ENCODE measurements around the gene SMAGP.
"Not testable (repeated sequence)": the region's sequence is repeated elsewhere in the genome, so short reads cannot be mapped to it uniquely, and the experiment has no call there.

SMAGP gene, protein sequence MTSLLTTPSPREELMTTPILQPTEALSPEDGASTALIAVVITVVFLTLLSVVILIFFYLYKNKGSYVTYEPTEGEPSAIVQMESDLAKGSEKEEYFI

GRCh38 chr12:51270067-51270950 lies at the start of gene SMAGP:
Gene SMAGP, minus strand, starts transcription at chr12:51270415. Its CDS starts 1,137 bp downstream, at chr12:51269278.
- DNase-seq, result peak; percentile 20

DNA sequence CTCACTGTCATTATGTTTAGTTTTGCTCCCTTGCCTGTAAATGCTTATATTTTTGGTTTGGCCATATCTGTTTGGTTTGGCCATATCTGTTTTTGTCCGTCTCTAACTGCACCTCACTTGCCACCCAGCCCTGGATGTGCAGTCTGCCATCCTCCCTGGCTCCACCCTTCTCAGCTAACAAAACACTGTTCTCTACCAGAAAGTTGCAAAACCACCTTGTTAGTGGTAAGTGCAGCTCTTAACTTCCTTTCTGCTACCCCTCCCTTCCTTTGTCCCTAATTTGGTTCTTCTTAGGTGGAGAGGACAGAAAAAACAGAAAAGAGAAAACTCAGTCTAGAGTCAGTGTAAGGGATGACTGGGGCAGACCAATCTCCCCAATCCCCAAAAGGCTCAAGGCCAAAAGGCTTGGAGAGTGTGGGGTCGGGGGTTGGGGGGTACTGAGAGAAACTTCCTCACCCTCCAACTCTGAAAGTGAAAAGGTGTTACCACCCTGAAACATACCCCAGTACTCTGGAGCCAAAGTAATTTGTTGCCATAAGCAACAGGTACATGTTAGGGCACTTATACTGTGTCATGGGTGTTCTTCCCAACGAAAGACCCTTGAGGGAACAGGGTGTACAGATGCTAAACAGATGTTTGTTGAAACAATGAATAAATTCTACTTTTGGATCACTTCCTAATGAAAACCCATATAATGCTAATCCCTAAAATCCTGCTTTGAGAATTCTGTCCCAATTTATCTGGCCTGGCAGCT lies 48.8 kb upstream of the SMAGP start:
- DNase-seq, result no peak

GRCh38 chr12:51318057-51318806 lies 48.0 kb upstream of the SMAGP start:
- peak; percentile 41 for DNase-seq

- no peak for DNase-seq
Measured at GRCh38 chr12:51311389-51311788, 41.2 kb upstream of the SMAGP start.

DNA sequence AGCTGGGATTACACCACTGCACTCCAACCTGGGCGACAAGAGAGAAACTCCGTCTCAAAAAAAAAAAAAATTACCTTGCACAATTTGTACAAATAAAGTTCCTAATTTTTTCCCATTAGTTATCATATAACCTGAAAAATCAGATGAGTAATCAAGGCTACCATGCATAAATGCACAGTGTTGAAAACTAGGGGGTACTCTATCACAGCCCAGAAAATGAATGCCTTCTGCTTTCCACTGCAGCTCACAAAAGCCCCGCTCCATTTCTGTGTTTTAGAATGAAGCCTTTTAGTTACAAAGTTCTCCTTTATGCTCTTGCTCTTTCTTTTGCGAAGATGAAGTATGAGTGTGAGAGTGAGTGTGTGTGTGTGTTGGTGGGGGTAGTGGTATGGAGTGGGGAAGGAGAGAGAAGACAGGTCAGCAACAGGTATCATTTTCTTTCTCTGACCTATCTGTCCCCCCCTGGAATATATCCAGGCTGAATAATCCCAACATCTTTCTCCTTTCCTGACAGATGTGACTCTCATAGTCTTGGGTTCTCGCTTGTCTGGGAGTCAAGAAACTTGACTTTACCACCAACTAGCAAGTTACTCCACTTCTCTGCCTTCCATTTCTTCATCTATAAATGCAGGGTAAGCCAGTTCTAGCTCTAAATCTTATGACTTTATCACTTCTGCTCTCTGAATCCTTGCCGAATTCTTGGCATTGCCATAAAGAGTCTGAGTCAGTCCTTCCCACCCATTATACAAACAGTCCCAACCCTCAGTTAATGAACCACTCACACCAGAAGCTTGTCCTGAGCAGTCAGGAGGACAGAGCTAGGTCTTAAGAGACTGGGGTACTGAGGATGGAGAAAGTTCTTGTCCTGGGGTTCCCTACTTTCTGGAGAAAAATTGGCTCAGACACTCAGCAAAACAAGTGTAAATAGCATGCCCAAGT lies 37.7 kb upstream of the SMAGP start:
- DNase-seq, result peak; percentile 75

- DNase-seq, result no peak
Measured at GRCh38 chr12:51306507-51306906, 36.3 kb upstream of the SMAGP start.

DNA sequence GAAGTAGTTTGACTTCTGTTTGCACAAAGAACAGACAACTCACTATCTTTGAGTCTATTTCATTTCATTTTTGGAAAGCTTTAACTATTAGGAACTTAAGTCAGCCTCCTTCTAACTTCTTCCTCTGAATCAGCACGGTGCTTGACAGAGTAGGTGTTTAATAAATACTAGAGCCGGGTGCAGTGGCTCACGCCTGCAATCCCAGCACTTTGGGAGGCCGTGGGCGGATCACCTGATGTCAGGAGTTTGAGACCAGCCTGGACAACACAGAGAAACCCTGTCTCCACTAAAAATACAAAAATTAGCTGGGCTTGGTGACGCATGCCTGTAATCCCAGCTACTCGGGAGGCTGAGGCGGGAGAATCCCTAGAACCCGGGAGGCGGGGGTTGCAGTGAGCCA lies 30.6 kb upstream of the SMAGP start:
- not testable (repeated sequence) for DNase-seq

DNA sequence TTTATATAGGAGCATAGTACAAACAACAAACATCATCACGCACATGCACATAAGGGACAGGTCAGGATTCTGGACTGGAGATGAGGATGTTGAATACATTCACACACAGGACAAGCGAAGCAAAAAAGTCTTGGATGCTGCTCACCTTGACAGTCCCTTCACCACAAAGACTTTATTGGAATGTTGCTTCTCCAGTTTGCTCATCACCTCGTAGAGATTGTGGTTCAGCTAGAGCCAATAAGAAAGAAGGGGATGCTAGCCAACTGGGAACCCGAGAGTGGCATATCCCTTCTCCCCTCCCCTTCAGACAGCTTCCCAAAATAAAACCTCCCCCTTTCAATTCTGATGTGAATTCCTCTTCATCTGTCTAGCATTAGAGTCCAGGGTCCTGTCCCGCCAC lies 25.4 kb upstream of the SMAGP start:
- no peak for DNase-seq

DNA sequence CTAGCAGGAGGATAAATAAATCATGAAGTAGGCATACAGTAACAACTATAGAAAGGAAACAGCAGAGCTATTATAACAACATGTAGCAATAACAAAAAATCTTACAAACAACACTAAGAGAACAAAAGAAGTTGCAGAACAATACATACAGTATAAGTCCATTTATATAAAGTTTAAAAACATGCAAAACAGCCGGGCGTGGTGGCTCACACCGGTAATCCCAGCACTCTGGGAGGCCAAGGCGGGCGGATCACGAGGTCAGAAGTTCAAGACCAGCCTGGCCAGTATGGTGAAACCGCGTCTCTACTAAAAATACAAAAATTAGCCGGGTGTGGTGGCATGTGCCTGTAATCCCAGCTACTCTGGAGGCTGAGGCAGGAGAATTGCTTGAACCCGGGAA lies 23.9 kb upstream of the SMAGP start:
- not testable (repeated sequence) for DNase-seq

GRCh38 chr12:51293696-51294095 lies 23.5 kb upstream of the SMAGP start:
- DNase-seq, result peak; percentile 20

- not testable (repeated sequence) for DNase-seq
Measured at GRCh38 chr12:51291603-51292513, 21.6 kb upstream of the SMAGP start.

DNA sequence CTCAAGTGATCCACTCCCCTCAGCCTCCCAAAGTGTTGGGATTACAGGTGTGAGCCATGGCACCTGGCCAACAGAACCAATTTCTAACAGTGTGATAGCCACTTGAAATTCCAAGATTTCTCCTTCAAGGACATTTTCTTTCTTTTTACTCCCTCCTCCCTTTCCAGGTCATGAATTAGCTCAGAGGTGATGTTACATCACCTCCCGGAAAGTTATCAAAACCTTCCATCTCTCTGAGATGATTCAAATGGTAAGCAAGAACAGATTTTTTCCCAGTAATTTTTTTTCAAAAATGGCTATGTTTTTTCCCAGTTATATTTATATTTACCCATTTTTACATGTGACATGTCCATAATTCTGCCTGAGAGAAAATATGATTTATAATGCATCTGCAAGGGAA lies 15.6 kb upstream of the SMAGP start:
- no peak for DNase-seq

DNA sequence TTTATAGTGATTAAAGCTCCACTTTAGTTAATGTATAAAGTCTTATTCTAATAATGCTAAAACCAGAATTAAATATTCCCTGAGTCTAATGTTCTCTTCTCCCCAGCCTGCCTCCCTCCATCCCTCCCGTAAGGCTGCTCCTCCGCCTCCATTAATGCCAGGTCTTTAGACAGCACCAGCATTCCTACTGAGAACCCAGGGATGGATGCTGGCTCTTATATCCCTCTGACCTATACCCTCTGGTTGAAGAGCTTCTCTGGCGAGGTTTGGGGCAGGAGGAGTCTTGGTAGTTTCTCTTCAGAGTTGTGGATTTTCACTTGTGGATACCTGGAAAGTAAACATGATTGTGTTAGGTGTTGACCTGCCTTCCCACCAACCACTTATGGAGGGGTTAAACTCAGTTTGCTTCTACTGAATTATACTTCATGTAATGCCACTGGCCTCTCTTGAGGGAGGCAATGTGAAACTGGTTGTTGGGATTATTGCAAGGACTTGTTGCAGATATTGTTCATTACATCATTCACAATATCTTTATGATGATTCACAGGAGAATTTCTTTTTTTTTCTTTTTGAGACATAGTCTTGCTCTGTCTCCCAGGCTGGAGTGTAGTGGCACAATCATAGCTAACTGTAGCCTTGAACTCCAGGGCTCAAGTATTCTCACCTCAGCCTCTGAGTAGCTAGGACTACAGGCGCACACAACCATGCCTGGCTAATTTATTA lies 11.1 kb upstream of the SMAGP start:
- peak; percentile 71 for DNase-seq

DNA sequence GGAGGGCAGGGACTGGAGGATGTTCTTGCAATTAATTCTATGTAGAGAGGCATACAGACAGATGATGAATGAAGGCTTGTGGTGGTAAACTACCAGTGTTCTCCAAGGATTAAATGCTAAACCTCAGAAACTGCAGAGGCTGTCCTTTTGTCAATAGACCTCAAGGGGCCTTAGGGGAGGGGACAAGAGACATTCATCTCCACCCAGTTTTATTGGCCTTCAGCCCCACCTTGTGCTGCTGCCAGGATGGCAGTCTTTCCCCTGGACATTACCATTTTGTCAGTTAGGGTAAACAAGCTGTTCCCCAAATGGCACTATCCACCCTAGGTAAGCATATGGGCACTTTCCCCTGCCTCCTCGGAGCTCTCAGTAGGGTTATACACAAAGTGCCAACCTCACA lies 4.9 kb upstream of the SMAGP start:
- DNase-seq, result no peak

- not testable (repeated sequence) for DNase-seq
Measured at GRCh38 chr12:51272810-51273209, 2.6 kb upstream of the SMAGP start.

DNA sequence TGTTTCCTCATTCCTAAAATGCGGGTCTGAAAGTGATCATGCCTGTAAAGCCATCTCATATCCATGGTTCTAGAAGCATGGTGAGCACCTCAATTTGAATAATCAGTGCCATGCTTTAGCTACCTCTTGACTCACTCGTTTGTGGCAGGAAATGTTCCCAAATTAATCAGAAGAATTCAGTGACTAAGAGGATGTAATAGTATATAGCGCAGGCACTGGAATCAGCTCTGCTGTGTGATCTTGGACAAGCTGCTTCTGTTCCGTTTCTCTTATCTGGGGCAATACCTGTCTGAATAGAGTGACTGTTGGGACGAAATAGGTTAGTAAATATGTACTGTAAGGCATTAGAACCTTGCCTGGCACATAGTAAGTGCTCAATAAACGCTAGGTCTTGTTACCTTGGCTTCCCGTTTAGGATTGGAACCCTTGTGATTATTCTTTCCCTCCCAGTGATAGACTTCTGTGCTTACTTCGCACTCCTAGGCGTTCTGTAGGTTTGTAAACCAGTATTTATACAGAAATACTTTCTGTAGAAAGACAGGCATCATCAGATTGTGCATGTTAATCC lies 820 bp upstream of the SMAGP start:
- DNase-seq, result peak; percentile 79

DNA sequence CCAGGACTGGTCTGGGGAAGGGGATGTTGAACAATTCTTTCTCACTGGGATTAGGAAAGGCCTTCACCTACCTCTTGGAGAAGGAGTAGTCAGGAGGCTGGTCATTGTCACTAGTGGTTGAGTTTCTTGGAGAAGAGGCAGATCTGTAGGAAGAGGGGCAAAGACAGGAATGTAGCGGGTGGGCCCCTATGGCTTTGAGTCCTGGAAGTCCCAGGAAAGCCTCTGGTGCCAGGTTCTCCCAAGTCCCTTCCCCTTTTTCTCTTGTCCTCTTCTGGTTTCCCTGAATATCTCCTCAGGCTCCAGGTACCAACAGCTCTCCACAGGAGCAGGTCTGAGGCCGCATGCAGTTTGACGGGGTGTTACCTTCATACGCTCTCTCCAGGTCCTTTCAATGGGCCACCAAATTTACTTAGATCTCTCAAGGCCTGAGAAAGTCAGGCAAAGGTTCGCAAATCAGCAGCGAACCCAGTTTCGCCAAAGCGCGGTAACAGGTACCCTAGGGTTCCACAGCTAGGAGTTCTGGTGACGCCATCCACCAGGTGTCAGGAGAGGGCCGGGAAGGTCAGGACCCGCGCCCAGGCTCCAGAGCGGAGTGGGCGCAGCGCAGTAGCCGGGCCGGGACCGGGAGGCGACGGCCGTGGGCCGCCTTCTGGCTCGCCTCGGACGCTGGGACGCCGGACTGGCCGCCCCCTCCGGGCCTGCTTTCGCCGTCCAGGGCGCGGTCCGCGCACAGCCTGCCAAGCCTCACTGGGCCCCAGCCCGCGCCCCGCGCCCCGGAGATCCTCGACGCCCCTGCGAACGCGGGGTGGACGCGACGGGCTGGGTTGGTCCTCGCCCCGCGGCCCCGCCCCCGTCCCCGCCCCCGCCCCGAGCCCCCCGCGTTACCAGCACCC lies 795 bp downstream of the SMAGP start:
- DNase-seq, result no peak

- DNase-seq, result no peak
Measured at GRCh38 chr12:51265024-51265423, 5.2 kb downstream of the SMAGP start.

- no peak for DNase-seq
Measured at GRCh38 chr12:51264297-51264696, 5.9 kb downstream of the SMAGP start.

Data from NCI-H226 (cell line).